HepG2 (cell line): Measurements from ENCODE around the gene MRPL43. TPM values are rescaled to one million over a fixed set of nuclear protein-coding genes. Genes with fewer than 3 reads are reported as not detected.
A peak's percentile ranks its signal among the peaks of the same experiment; 100 is the strongest.

Experiments
- BORCS8-MEF2B ChIP-seq: sonication (generic); formaldehyde crosslinking; IDR thresholded peaks from 2 replicates; pipeline ENCODE4 v1.8.0; 2022; ENCODE audit warnings: mild to moderate bottlenecking, missing genetic modification reagents
- JUNB ChIP-seq: sonication (generic); formaldehyde crosslinking; IDR thresholded peaks from 2 replicates; pipeline ENCODE4 v1.8.0; 2022; ENCODE audit warnings: missing genetic modification reagents, mild to moderate bottlenecking, borderline replicate concordance
- KDM3A ChIP-seq: IDR thresholded peaks from 2 replicates; pipeline ENCODE4 v1.6.1; 2018; ENCODE audit warnings: low read depth, missing compliant biosample characterization
- KDM5B ChIP-seq: sonication (generic); formaldehyde crosslinking; IDR thresholded peaks from 2 replicates; pipeline ENCODE4 v1.4.0; 2020; ENCODE audit warnings: missing genetic modification reagents, mild to moderate bottlenecking, borderline replicate concordance
- MNT ChIP-seq: fragments of 450-650 bp; IDR thresholded peaks from 2 replicates; pipeline ENCODE4 v1.6.1; 2016
- PATZ1 ChIP-seq: sonication (generic); formaldehyde crosslinking; IDR thresholded peaks from 2 replicates; pipeline ENCODE4 v1.4.0; 2020; ENCODE audit warnings: missing genetic modification reagents
- POLR2A ChIP-seq, 2 experiments: IDR thresholded peaks; 2 replicates each; pipeline ENCODE4 v1.6.1; 2011; ENCODE audit warnings: low read depth in 2 of 2, low read length in 2 of 2, mild to moderate bottlenecking in 1 of 2, moderate library complexity in 1 of 2; ENCODE audit not compliant: insufficient read depth in 1 of 2
- SSRP1 ChIP-seq: IDR thresholded peaks from 2 replicates; pipeline ENCODE4 v1.6.1; 2016; ENCODE audit warnings: control low read depth
- UBTF ChIP-seq: sonication (generic); formaldehyde crosslinking; IDR thresholded peaks from 2 replicates; pipeline ENCODE4 v1.4.0; 2020; ENCODE audit warnings: mild to moderate bottlenecking, missing genetic modification reagents
- ZC3H13 ChIP-seq: sonication (generic); formaldehyde crosslinking; IDR thresholded peaks from 2 replicates; pipeline ENCODE4 v1.8.1; 2023; ENCODE audit warnings: mild to moderate bottlenecking, missing genetic modification reagents, moderate library complexity
- ZFP91 ChIP-seq: sonication (generic); formaldehyde crosslinking; IDR thresholded peaks from 2 replicates; pipeline ENCODE4 v1.9.0; 2022; ENCODE audit warnings: missing genetic modification reagents, mild to moderate bottlenecking, borderline replicate concordance
- ZNF772 ChIP-seq: sonication (generic); formaldehyde crosslinking; IDR thresholded peaks from 2 replicates; pipeline ENCODE4 v1.5.0; 2020; ENCODE audit warnings: mild to moderate bottlenecking, missing genetic modification reagents
- polyA plus RNA-seq, 8 experiments: library from polyadenylated mRNA; depleted of rRNA in 3 of 8; stranded (reverse) in 7 of 8; unstranded in 1 of 8; fragments of >200 nt; fragmentation: Illumina TruSeq in 4 of 8; extraction: Trizol in 4 of 8; gene quantifications; 2 replicates each; pipeline versions ENCODE4 v1.2.1 to v1.2.3, GENCODE V29; 2011 to 2016; ENCODE audit warnings: low read depth in 4 of 8, missing spikeins in 1 of 8, mixed read lengths in 1 of 8; ENCODE audit not compliant: insufficient read depth in 1 of 8
- total RNA-seq, 5 experiments: library from RNA; depleted of rRNA; stranded (reverse); fragments of >200 nt; fragmentation: Illumina TruSeq; extraction: Trizol; gene quantifications; 2 replicates each; pipeline ENCODE4 v1.2.3, GENCODE V29; 2016; ENCODE audit warnings: low read depth in 1 of 5

MRPL43 gene
- total and polyA plus RNA-seq, 2 of the 13 experiments (the other 11 are each of a cell fraction or from before 2014, with no cell fraction given) = 71.0 to 73.7 TPM

GRCh38 chr10:100984672-100985177 is 2.6 kb downstream of the MRPL43 start (continued):
- 0 out of 2 replicates have a peak, but pooled peaks have one; percentile 12 for TF ChIP-seq PATZ1 (CRISPR knock-in tag)
- peak; percentile 2; the same call in 1 of the 2 replicates for TF ChIP-seq SSRP1
- TF ChIP-seq ZNF772 (CRISPR knock-in tag) = 0 out of 2 replicates have a peak, but pooled peaks have one; percentile 12
- TF ChIP-seq ZC3H13 (CRISPR knock-in tag) = no peak; the same call in 1 of the 2 replicates
- peak; percentile 39; the same call in 1 of the 2 replicates for TF ChIP-seq ZFP91 (CRISPR knock-in tag)
- TF ChIP-seq MNT = peak; percentile 83
- TF ChIP-seq POLR2A (IDR thresholded peaks at IDR 0.05; ENCODE audit: insufficient read depth in 1 of 2, low read depth in 2 of 2, low read length in 2 of 2) = peak; percentile 1 to 37; a peak in 1 of 4 replicates
- TF ChIP-seq BORCS8-MEF2B (CRISPR knock-in tag) = 0 out of 2 replicates have a peak, but pooled peaks have one; percentile 49
- TF ChIP-seq KDM5B (CRISPR knock-in tag) = no peak
- 0 out of 2 replicates have a peak, but pooled peaks have one; percentile 32 for TF ChIP-seq UBTF (CRISPR knock-in tag)
- 0 out of 2 replicates have a peak, but pooled peaks have one; percentile 16 for TF ChIP-seq JUNB (CRISPR knock-in tag)
- 0 out of 2 replicates have a peak, but pooled peaks have one; percentile 10 for TF ChIP-seq KDM3A
